ENCODE results near the gene ADAMTS2. TPM values are rescaled to one million over a fixed set of nuclear protein-coding genes. Genes with fewer than 3 reads are reported as not detected.
A peak's percentile ranks its signal among the peaks of the same experiment; 100 is the strongest.
"Not testable (repeated sequence)": the region's sequence is repeated elsewhere in the genome, so short reads cannot be mapped to it uniquely, and the experiment has no call there.

The ADAMTS2 gene
- total and polyA plus RNA-seq, 3 donors from 2014 or later, result 10.9 to 19.8 (median 13.6) TPM

DNA sequence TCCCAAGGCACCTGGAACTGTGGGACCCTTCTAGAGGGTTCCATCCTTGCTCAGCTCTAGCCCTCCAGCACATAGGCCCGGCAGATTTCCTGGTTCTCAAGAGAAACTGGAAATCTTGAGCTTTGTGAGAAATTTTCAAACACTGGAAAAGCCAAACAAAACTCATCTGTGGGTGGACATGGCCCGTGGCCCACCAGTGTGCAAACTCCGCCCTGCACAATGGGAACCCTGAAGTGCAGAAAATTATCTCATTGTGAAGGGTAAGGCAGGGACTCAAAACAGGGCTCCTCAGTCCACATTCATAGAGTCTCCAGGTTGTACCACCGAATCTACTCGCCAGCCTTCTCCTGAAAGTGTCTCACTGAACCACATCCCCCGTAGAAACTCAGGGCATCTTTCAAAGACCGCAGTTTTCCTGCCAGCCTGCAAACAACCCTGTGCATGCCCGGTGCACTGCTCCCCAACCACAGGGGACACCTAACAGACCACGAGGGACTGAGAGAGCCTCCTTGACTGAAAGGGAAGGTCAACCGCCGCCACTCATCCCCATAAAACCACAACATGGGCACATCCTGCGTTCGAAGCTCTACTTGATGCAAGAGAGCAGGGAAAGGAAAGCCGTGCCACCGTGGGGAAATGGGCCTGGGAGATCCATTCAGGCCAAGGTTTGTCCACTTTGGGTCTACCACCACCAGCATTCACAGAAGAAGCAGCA lies 18.1 kb downstream of the ADAMTS2 start:
- peak overlapping the region in 1 of 2 donors; percentile 64 for H3K27ac ChIP-seq
- DNase-seq, result no peak
- no peaks in the 10 kb centered on the region for H3K36me3 ChIP-seq (ENCODE audit: low read depth, missing control alignments)
- peaks cover 15% of the 10 kb centered on the region for H3K4me1 ChIP-seq
- WGBS, 2 donors, result 85% methylated on average over 12 to 15 of the region's 15 CpGs
- intact Hi-C loops (cut with DNase I; ENCODE audit: low total_unique reads), result no loop called here
- H3K9me3 ChIP-seq, result no peaks in the 10 kb centered on the region
- no peak overlapping the region for H3K4me3 ChIP-seq
- H3K27me3 ChIP-seq, result no peaks in the 10 kb centered on the region
- TF ChIP-seq CTCF (IDR thresholded peaks at IDR 0.05) (no peak), POLR2A (IDR thresholded peaks at IDR 0.05) (no peak)

GRCh38 chr5:179326122-179326927 lies 18.9 kb downstream of the ADAMTS2 start:
- intact Hi-C loops (cut with DNase I; ENCODE audit: low total_unique reads), result no loop called here
- Histone ChIP-seq H3K36me3 (ENCODE audit: low read depth, missing control alignments) (no peaks in the 10 kb centered on the region), H3K4me3 (peak overlapping the region in 1 of 2 donors; percentile 1), H3K4me1 (peaks cover 15% of the 10 kb centered on the region), H3K27ac (peak overlapping the region in 1 of 2 donors; percentile 64), H3K9me3 (no peaks in the 10 kb centered on the region), H3K27me3 (no peaks in the 10 kb centered on the region)
- no peak for TF ChIP-seq POLR2A (IDR thresholded peaks at IDR 0.05)
- TF ChIP-seq CTCF (IDR thresholded peaks at IDR 0.05), result no peak
- peak; percentile 73 for DNase-seq
- 25 to 34% methylated on average over 23 to 30 of the region's 30 CpGs for WGBS, 2 donors

DNA sequence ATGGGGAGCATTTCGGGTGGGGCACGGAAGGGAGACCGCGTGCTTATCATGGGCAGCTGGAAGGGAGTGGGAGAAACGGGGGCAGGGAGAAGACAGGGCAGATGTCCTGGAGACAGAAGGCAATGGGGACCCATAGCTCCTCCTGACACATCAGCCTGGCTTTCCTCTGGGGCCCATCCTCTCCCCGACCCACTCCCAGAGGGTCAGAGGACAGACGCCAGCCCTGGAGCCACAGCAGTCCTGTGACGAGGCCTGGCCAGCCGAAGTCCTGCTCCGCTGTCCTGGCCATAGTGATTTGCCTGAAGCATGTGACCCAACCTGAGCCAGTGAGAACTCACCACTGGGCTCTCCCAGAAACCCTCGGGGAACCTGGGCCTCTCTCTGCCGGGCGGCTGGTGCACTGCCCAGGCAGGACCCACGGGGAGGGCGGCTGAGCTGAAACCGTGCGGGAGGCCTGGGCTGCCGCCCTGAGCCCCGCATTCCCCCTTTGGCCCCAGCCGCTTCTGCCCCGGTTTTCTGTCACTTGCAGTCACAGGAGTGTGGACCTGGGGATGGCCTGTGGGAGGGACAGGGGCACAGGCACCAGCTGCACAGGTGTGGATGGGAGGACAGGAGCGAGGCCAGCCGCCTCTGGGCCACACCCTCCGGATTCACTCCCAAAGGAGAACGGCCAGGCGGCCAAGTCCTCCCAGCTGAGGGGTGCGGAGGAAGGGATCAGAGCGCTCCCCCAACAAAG lies 19.8 kb downstream of the ADAMTS2 start:
- no peak for TF ChIP-seq CTCF (IDR thresholded peaks at IDR 0.05)
- Histone ChIP-seq H3K27ac (peak overlapping the region in 1 of 2 donors; percentile 64), H3K4me1 (peaks cover 15% of the 10 kb centered on the region), H3K36me3 (ENCODE audit: low read depth, missing control alignments) (no peaks in the 10 kb centered on the region), H3K9me3 (no peaks in the 10 kb centered on the region), H3K27me3 (no peaks in the 10 kb centered on the region), H3K4me3 (no peak overlapping the region)
- no peak for DNase-seq
- intact Hi-C loops (cut with DNase I; ENCODE audit: low total_unique reads), result no loop called here
- 80 to 83% methylated on average over 24 to 25 of the region's 28 CpGs for WGBS, 2 donors

DNA sequence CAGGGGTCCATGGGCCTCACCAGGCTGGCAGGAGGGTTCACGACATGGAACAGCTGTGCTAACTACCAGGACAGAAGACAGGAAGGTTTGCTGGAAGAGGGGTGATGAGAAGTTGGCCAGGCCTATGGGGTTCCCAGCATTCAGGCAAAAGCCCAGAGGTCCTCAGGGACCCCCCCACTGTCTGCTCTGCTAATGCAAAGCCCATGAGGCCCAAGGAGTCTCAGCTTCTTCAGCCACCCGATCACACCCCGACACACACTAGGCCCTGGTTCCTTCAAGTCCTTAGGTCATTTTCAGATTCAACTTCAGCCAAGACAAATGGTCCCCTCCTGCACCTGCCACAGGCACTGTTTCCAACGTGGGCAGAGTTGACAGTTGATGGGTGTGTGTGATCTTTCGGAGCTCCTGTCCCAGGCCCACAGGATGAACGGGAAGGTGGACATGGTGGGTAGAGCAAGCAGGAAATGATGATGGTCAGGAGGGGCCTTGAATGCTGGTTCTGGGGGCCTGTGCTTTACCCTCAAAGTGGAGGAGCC lies 20.4 kb downstream of the ADAMTS2 start:
- H3K9me3 ChIP-seq, result no peaks in the 10 kb centered on the region
- no peaks in the 10 kb centered on the region for H3K27me3 ChIP-seq
- no peak for TF ChIP-seq POLR2A (IDR thresholded peaks at IDR 0.05)
- no peak for TF ChIP-seq CTCF (IDR thresholded peaks at IDR 0.05)
- H3K4me1 ChIP-seq, result peaks cover 16% of the 10 kb centered on the region
- no peak for DNase-seq
- 91 to 92% methylated on average over 6 of the region's 6 CpGs for WGBS, 2 donors
- no peaks in the 10 kb centered on the region for H3K36me3 ChIP-seq (ENCODE audit: low read depth, missing control alignments)
- H3K4me3 ChIP-seq, result no peak overlapping the region
- H3K27ac ChIP-seq, result no peak overlapping the region
- intact Hi-C loops (cut with DNase I; ENCODE audit: low total_unique reads), result no loop called here

GRCh38 chr5:179324316-179324715 lies 20.9 kb downstream of the ADAMTS2 start:
- H3K9me3 ChIP-seq; intact Hi-C loops (cut with DNase I; ENCODE audit: low total_unique reads); H3K4me3 ChIP-seq; H3K36me3 ChIP-seq (ENCODE audit: low read depth, missing control alignments); H3K27me3 ChIP-seq; DNase-seq; H3K27ac ChIP-seq: not testable (repeated sequence)
- H3K4me1 ChIP-seq, result peaks cover 18% of the 10 kb centered on the region
- WGBS, 2 donors, result 96 to 97% methylated on average over 7 of the region's 7 CpGs
